Cardiac ventricle fibroblast (primary cell): ENCODE results near the gene CDC42EP4. TPM values are rescaled to one million over a fixed set of nuclear protein-coding genes. Genes with fewer than 3 reads are reported as not detected.

ENCODE experiments used
- total RNA-seq: library from RNA; depleted of rRNA; stranded (reverse); fragments of >200 nt; gene quantifications from 2 replicates; pipeline ENCODE4 v1.2.3, GENCODE V29; 2015

Gene CDC42EP4
- 45.2 and 56.4 TPM in 2 replicates for total RNA-seq

GRCh38 chr17:73311781-73312641 is at the start of gene CDC42EP4:
CDC42EP4 (minus strand) TSS chr17:73312001; CDS start chr17:73286500, 25,501 bp downstream.

GRCh38 chr17:73261617-73261951 is 50.2 kb downstream of the CDC42EP4 start, which contains the start of gene CPSF4L:
CPSF4L (minus strand) TSS chr17:73261880; CDS start chr17:73261818, 62 bp downstream.

Other genes with a start within 250 kb of the CDC42EP4 start
- 9.5 and 13.3 TPM in 2 replicates for gene SLC39A11, start 219.3 kb downstream of the CDC42EP4 start, total RNA-seq
- gene SSTR2, start 147.0 kb downstream of the CDC42EP4 start, total RNA-seq = under 0.01 and 0.06 TPM in 2 replicates
- 15.5 TPM in 2 replicates for gene COG1, start 118.9 kb downstream of the CDC42EP4 start, total RNA-seq
- gene CPSF4L, start 50.1 kb downstream of the CDC42EP4 start, total RNA-seq = not detected in 2 replicates